Mammary epithelial cell (primary cell): ENCODE results near the gene SLC39A3.

ENCODE experiments used
- EZH2 ChIP-seq: IDR thresholded peaks from 2 replicates; pipeline ENCODE4 v1.6.1; 2012; ENCODE audit warnings: low read length, inconsistent platforms, borderline replicate concordance
- TF ChIP-seq, protein P1 (sequence below), 2 donors: IDR thresholded peaks in 1 of 2; conservative IDR thresholded peaks in 1 of 2; 2 replicates each; pipeline ENCODE4 v1.5.1; 2011 to 2012; ENCODE audit warnings: inconsistent platforms in 2 of 2, low read length in 2 of 2, mild to moderate bottlenecking in 2 of 2, control low read depth in 1 of 2, low read depth in 1 of 2; ENCODE audit not compliant: insufficient read depth in 1 of 2; ENCODE audit errors: extremely low read depth in 1 of 2

DNA sequence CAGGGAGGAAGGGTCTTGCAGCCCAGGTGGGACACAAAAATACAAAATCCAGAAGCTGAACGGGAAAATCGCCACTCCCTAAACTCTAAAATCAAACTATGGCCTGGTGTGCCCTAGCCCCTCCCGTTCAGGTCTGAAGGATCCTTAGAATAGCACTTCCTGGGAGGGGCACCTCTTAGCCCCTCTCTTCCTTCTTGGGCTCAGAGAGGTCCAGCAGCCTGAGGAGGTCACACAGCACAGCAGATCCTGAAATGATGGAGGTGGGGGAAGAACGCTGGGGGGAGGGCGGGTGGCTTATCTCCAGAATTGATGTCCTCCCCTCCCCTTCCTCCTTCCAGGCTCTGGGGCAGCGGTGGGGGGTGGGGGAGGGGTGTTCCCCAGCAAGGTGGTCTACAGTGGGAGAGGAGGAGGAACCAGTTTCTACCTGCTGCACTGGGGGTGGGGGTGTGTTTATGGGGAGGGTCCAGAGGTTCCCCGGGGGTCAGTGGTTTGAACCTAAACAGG is 20.5 kb downstream of the SLC39A3 start:
- TF ChIP-seq, protein P1, sequence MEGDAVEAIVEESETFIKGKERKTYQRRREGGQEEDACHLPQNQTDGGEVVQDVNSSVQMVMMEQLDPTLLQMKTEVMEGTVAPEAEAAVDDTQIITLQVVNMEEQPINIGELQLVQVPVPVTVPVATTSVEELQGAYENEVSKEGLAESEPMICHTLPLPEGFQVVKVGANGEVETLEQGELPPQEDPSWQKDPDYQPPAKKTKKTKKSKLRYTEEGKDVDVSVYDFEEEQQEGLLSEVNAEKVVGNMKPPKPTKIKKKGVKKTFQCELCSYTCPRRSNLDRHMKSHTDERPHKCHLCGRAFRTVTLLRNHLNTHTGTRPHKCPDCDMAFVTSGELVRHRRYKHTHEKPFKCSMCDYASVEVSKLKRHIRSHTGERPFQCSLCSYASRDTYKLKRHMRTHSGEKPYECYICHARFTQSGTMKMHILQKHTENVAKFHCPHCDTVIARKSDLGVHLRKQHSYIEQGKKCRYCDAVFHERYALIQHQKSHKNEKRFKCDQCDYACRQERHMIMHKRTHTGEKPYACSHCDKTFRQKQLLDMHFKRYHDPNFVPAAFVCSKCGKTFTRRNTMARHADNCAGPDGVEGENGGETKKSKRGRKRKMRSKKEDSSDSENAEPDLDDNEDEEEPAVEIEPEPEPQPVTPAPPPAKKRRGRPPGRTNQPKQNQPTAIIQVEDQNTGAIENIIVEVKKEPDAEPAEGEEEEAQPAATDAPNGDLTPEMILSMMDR (conservative IDR thresholded peaks at IDR 0.05 in 1 of 2, IDR thresholded peaks at IDR 0.05 in 1 of 2; ENCODE audit: extremely low read depth in 1 of 2, insufficient read depth in 1 of 2, low read depth in 1 of 2, low read length in 2 of 2) = no peak
- no peak for TF ChIP-seq EZH2
